ENCODE measurements around the gene STIM1.

DNA sequence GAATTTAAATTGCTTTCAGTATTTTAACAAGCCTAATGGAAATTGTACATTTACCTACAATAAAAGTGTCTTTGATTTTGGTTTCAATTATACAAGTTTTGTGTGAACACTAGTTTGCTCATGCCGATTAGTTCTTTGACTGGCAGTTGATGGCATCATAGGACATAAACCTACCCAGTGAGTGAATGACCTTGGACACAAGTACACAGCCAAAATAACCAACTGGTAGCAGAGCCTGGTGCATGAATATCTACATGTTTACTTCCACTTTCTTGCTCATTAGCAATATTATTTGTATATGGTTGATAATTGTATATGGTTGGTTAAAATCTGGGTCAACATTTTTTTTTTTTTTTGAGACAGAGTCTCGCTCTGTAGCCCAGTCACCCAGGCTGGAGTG is 37.8 kb downstream of the STIM1 start:
- TF ChIP-seq GATA3 (IDR thresholded peaks at IDR 0.05; ENCODE audit: low read depth, low read length) (no peak), GATA2 (IDR thresholded peaks at IDR 0.05; ENCODE audit: low read depth, low read length) (no peak)
